K562 (cell line): ENCODE measurements around the gene TRIO. TPM values are rescaled to one million over a fixed set of nuclear protein-coding genes. Genes with fewer than 3 reads are reported as not detected.

Source experiments
- ARID1B ChIP-seq: fragments of 450-650 bp; IDR thresholded peaks from 2 replicates; pipeline ENCODE4 v1.6.1; 2016; ENCODE audit warnings: antibody characterized with exemption, mild to moderate bottlenecking, inconsistent platforms
- ATF7 ChIP-seq: fragments of 450-650 bp; IDR thresholded peaks from 2 replicates; pipeline ENCODE4 v1.7.1; 2014; ENCODE audit warnings: mild to moderate bottlenecking, moderate library complexity
- BRD9 ChIP-seq: fragments of 450-650 bp; IDR thresholded peaks from 2 replicates; pipeline ENCODE4 v1.6.1; 2018; ENCODE audit warnings: low read depth; ENCODE audit not compliant: partially characterized antibody
- CBFA2T2 ChIP-seq: fragments of 450-650 bp; conservative IDR thresholded peaks from 2 replicates; pipeline ENCODE4 v1.6.1; 2017; ENCODE audit warnings: mild to moderate bottlenecking
- CHCHD3 ChIP-seq: fragments of 250-450 bp; sonication (Bioruptor Pico); IDR thresholded peaks from 2 replicates; pipeline ENCODE4 v2.1.2; 2022; ENCODE audit warnings: mild to moderate bottlenecking
- CREB1 ChIP-seq, 2 experiments: sonication (generic) in 1 of 2; formaldehyde crosslinking in 1 of 2; IDR thresholded peaks; 2 replicates each; pipeline versions ENCODE4 v1.6.1 to v1.8.0; 2012 to 2022; ENCODE audit warnings: inconsistent platforms in 1 of 2, mild to moderate bottlenecking in 1 of 2, missing genetic modification reagents in 1 of 2, moderate library complexity in 1 of 2
- HOXB6 ChIP-seq: fragments of 250-450 bp; sonication (Bioruptor Pico); IDR thresholded peaks from 2 replicates; pipeline ENCODE4 v1.5.1; 2022; ENCODE audit warnings: mild to moderate bottlenecking, borderline replicate concordance
- JUN ChIP-seq, 2 experiments: sonication (generic) in 1 of 2; formaldehyde crosslinking in 1 of 2; IDR thresholded peaks; 2 replicates each; pipeline versions ENCODE4 v1.6.1 to v1.8.0; 2012 to 2022; ENCODE audit warnings: borderline replicate concordance in 2 of 2, mild to moderate bottlenecking in 2 of 2, improper control_type of control experiment in 1 of 2, low read depth in 1 of 2, low read length in 1 of 2, missing genetic modification reagents in 1 of 2
- KDM2B ChIP-seq: fragments of 250-450 bp; sonication (Bioruptor Pico); IDR thresholded peaks from 2 replicates; pipeline ENCODE4 v1.8.0; 2021; ENCODE audit warnings: mild to moderate bottlenecking, moderate library complexity
- MXI1 ChIP-seq: IDR thresholded peaks from 2 replicates; pipeline ENCODE4 v1.6.1; 2011; ENCODE audit warnings: low read depth, mild to moderate bottlenecking, improper control_type of control experiment, low read length
- PTBP1 ChIP-seq: fragments of 200-400 bp; formaldehyde crosslinking; IDR thresholded peaks from 2 replicates; pipeline ENCODE4 v1.6.1; 2017; ENCODE audit warnings: low read depth, low read length
- SPI1 ChIP-seq: IDR thresholded peaks from 2 replicates; pipeline ENCODE4 v1.6.1; 2011; ENCODE audit warnings: low read depth, low read length, control low read depth, borderline replicate concordance
- SREBF2 ChIP-seq: sonication (generic); formaldehyde crosslinking; IDR thresholded peaks from 2 replicates; pipeline ENCODE4 v1.4.0; 2020; ENCODE audit warnings: mild to moderate bottlenecking, missing genetic modification reagents
- TAL1 ChIP-seq: fragments of 450-650 bp; IDR thresholded peaks from 2 replicates; pipeline ENCODE4 v1.6.1; 2016; ENCODE audit warnings: mild to moderate bottlenecking
- TARDBP ChIP-seq: fragments of 450-650 bp; IDR thresholded peaks from 2 replicates; pipeline ENCODE4 v1.6.1; 2016
- TEAD1 ChIP-seq, 2 experiments: fragments of 450-650 bp in 1 of 2; sonication (generic) in 1 of 2; formaldehyde crosslinking; IDR thresholded peaks; 2 replicates each; pipeline versions ENCODE4 v1.4.0 to v1.8.0; 2020 to 2022; ENCODE audit warnings: mild to moderate bottlenecking in 2 of 2, missing genetic modification reagents in 1 of 2
- TRIM28 ChIP-seq: fragments of 450-650 bp; IDR thresholded peaks from 2 replicates; pipeline ENCODE4 v1.6.1; 2017
- ZBED1 ChIP-seq: IDR thresholded peaks from 2 replicates; pipeline ENCODE4 v1.6.1; 2014
- ZNF551 ChIP-seq: fragments of 250-450 bp; sonication (Bioruptor Pico); IDR thresholded peaks from 2 replicates; pipeline ENCODE4 v1.5.0; 2021; ENCODE audit warnings: mild to moderate bottlenecking, moderate library complexity
- ZNF584 ChIP-seq: fragments of 200-800 bp; sonication (Bioruptor generic); IDR thresholded peaks from 2 replicates; pipeline ENCODE4 v1.6.1; 2016; ENCODE audit warnings: low read depth, mild to moderate bottlenecking, missing genetic modification characterization, missing compliant biosample characterization
- polyA plus RNA-seq, 8 experiments: library from polyadenylated mRNA; depleted of rRNA in 4 of 8; stranded (reverse) in 5 of 8; unstranded in 3 of 8; fragments of >200 nt; fragmentation: Nextera tagmentation in 2 of 8; fragmentation: Illumina TruSeq in 1 of 8; extraction: Ambion mirVana in 2 of 8; extraction: Trizol in 1 of 8; gene quantifications; 2 replicates each; pipeline versions ENCODE4 v1.2.1 to v1.2.3, GENCODE V29; 2011 to 2014; ENCODE audit warnings: inconsistent platforms in 1 of 8, missing spikeins in 1 of 8
- total RNA-seq, 7 experiments: library from RNA; depleted of rRNA in 6 of 7; stranded (reverse); fragments of >200 nt in 6 of 7; fragmentation: Illumina TruSeq in 2 of 7; extraction: Trizol in 2 of 7; gene quantifications; 2 replicates each; pipeline versions ENCODE4 v1.2.1 to v1.2.3, GENCODE V29; 2011 to 2021; ENCODE audit warnings: low replicate concordance in 1 of 7
- TF ChIP-seq, protein P1 (sequence below): fragments of 450-650 bp; formaldehyde crosslinking; IDR thresholded peaks from 2 replicates; pipeline ENCODE4 v1.4.0; 2022; ENCODE audit warnings: missing genetic modification characterization
- TF ChIP-seq, protein P2 (sequence below): fragments of 450-650 bp; IDR thresholded peaks from 2 replicates; pipeline ENCODE4 v1.6.1; 2016; ENCODE audit warnings: low read depth, mild to moderate bottlenecking, moderate library complexity
- TF ChIP-seq, protein P3 (sequence below): fragments of 250-450 bp; sonication (Bioruptor Pico); IDR thresholded peaks from 2 replicates; pipeline ENCODE4 v1.4.0; 2020
- TF ChIP-seq, protein P4 (sequence below): fragments of 250-450 bp; sonication (Bioruptor Pico); IDR thresholded peaks from 2 replicates; pipeline ENCODE4 v1.5.0; 2021

Gene TRIO
- total and polyA plus RNA-seq, 9 of the 15 experiments (the other 6 are each of a cell fraction or from before 2014, with no cell fraction given), result 0.24 to 5.0 (median 1.1) TPM

DNA sequence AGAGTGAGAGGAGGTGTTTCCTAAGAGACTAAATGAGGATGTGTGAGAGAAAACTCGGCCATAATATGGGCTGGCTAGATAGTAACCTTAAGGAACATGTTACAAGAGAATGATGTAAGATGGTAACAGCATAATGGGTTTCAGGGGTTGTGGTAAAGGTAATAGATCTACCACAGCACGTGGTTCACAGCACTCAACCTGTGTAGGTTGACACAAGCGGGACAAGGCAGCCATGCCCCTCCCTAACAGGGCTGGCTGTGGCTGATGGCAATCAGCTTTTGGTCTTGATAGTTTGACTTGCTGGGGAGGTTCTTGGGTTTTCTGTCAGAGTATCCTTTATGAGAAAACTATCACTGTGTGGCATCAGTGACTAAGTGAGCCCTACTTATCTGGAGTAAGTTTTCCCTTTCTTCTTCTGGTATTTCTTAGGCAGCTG lies 138.6 kb downstream of the TRIO start (continued):
- TF ChIP-seq KDM2B (CRISPR knock-in tag), result no peak
- no peak for TF ChIP-seq MXI1
- TF ChIP-seq ARID1B, result peak; percentile 32; the same call in 1 of the 2 replicates
- TF ChIP-seq, protein P1, sequence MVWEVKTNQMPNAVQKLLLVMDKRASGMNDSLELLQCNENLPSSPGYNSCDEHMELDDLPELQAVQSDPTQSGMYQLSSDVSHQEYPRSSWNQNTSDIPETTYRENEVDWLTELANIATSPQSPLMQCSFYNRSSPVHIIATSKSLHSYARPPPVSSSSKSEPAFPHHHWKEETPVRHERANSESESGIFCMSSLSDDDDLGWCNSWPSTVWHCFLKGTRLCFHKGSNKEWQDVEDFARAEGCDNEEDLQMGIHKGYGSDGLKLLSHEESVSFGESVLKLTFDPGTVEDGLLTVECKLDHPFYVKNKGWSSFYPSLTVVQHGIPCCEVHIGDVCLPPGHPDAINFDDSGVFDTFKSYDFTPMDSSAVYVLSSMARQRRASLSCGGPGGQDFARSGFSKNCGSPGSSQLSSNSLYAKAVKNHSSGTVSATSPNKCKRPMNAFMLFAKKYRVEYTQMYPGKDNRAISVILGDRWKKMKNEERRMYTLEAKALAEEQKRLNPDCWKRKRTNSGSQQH (CRISPR knock-in tag), result no peak
- TF ChIP-seq, protein P2, sequence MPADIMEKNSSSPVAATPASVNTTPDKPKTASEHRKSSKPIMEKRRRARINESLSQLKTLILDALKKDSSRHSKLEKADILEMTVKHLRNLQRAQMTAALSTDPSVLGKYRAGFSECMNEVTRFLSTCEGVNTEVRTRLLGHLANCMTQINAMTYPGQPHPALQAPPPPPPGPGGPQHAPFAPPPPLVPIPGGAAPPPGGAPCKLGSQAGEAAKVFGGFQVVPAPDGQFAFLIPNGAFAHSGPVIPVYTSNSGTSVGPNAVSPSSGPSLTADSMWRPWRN, result peak; percentile 55; the same call in 1 of the 2 replicates
- no peak for TF ChIP-seq TARDBP
- TF ChIP-seq BRD9, result no peak
- TF ChIP-seq, protein P3, sequence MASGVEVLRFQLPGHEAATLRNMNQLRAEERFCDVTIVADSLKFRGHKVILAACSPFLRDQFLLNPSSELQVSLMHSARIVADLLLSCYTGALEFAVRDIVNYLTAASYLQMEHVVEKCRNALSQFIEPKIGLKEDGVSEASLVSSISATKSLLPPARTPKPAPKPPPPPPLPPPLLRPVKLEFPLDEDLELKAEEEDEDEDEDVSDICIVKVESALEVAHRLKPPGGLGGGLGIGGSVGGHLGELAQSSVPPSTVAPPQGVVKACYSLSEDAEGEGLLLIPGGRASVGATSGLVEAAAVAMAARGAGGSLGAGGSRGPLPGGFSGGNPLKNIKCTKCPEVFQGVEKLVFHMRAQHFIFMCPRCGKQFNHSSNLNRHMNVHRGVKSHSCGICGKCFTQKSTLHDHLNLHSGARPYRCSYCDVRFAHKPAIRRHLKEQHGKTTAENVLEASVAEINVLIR (CRISPR knock-in tag), result no peak
- TF ChIP-seq SREBF2, result no peak
- no peak for TF ChIP-seq TRIM28
- no peak for TF ChIP-seq ZBED1
- no peak for TF ChIP-seq CHCHD3
- TF ChIP-seq, protein P4, sequence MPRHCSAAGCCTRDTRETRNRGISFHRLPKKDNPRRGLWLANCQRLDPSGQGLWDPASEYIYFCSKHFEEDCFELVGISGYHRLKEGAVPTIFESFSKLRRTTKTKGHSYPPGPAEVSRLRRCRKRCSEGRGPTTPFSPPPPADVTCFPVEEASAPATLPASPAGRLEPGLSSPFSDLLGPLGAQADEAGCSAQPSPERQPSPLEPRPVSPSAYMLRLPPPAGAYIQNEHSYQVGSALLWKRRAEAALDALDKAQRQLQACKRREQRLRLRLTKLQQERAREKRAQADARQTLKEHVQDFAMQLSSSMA (CRISPR knock-in tag), result no peak
- no peak for TF ChIP-seq HOXB6 (CRISPR knock-in tag)
- TF ChIP-seq TEAD1 (CRISPR knock-in tag; IDR thresholded peaks at IDR 0.05), result 0 out of 4 replicates have a peak, but pooled peaks of 1 of the 2 experiments have one; percentile 24
- no peak for TF ChIP-seq ZNF584 (CRISPR knock-in tag)
- no peak for TF ChIP-seq CBFA2T2
- TF ChIP-seq JUN (IDR thresholded peaks at IDR 0.05; ENCODE audit: borderline replicate concordance, low read depth, low read length), result no peak
- TF ChIP-seq JUN (CRISPR knock-in tag; IDR thresholded peaks at IDR 0.05; ENCODE audit: borderline replicate concordance), result no peak
- TF ChIP-seq ZNF551, result no peak
- TF ChIP-seq SPI1, result no peak
- TF ChIP-seq CREB1 (IDR thresholded peaks at IDR 0.05), result no peak
- no peak for TF ChIP-seq CREB1 (CRISPR knock-in tag; IDR thresholded peaks at IDR 0.05)
- TF ChIP-seq ATF7, result 0 out of 2 replicates have a peak, but pooled peaks have one; percentile 28
- TF ChIP-seq PTBP1, result no peak
- no peak for TF ChIP-seq TAL1
